Mesodermal cell (in vitro differentiated cells): ENCODE data around the gene TMEM43.
A peak's percentile ranks its signal among the peaks of the same experiment; 100 is the strongest.

Source experiments
- H3K27ac ChIP-seq: 2 replicates; pipeline ENCODE4 v1.7.0; 2013; ENCODE audit warnings: mild to moderate bottlenecking, low read depth, low read length, moderate library complexity; ENCODE audit not compliant: severe bottlenecking
- H3K36me3 ChIP-seq: 2 replicates; pipeline ENCODE4 v1.7.1; 2013; ENCODE audit warnings: mild to moderate bottlenecking, low read length, moderate library complexity; ENCODE audit not compliant: control insufficient read depth, insufficient read depth
- H3K4me1 ChIP-seq: one replicate; pipeline ENCODE4 v1.7.1; 2013; ENCODE audit warnings: mild to moderate bottlenecking, low read length; ENCODE audit not compliant: insufficient read depth, control insufficient read depth, poor library complexity, severe bottlenecking
- H3K4me3 ChIP-seq: 2 replicates; pipeline ENCODE4 v1.7.0; 2013; ENCODE audit warnings: low read length, control low read depth, mild to moderate bottlenecking; ENCODE audit not compliant: insufficient read depth, poor library complexity, severe bottlenecking; ENCODE audit errors: extremely low read depth
- H3K9me3 ChIP-seq: 2 replicates; pipeline ENCODE4 v1.7.1; 2013; ENCODE audit warnings: mild to moderate bottlenecking, low read length, moderate library complexity; ENCODE audit not compliant: control insufficient read depth
- WGBS, 2 experiments: methylation state at CpG; one replicate each; pipeline ENCODE4 v1.1.5; 2013; ENCODE audit warnings: missing lambda C conversion rate in 2 of 2; ENCODE audit not compliant: insufficient coverage in 2 of 2; 5-methylcytosine and 5-hydroxymethylcytosine counted together

Gene TMEM43

GRCh38 chr3:14179795-14180194 is 54.9 kb downstream of the TMEM43 start:
- WGBS, 2 experiments = 100% methylated on average over 1 of the region's 1 CpG; no CpG with 5 or more reads in 1 of the 2 experiments
- Histone ChIP-seq H3K27ac (no peak overlapping the region), H3K9me3 (no peaks in the 10 kb centered on the region), H3K4me1 (peaks cover 12% of the 10 kb centered on the region), H3K4me3 (peak overlapping the region; percentile 89), H3K36me3 (peaks cover 32% of the 10 kb centered on the region)

GRCh38 chr3:14181253-14181652 is 56.4 kb downstream of the TMEM43 start:
- Histone ChIP-seq H3K4me3 (no peak overlapping the region), H3K4me1 (peaks cover 7% of the 10 kb centered on the region), H3K9me3 (no peaks in the 10 kb centered on the region), H3K36me3 (peaks cover 45% of the 10 kb centered on the region), H3K27ac (no peak overlapping the region)
- WGBS, 2 experiments = no CpG with 5 or more reads among the region's 3 CpGs

GRCh38 chr3:14183015-14183577 is 58.2 kb downstream of the TMEM43 start:
- 75 to 100% methylated on average over 1 of the region's 2 CpGs for WGBS, 2 experiments

DNA sequence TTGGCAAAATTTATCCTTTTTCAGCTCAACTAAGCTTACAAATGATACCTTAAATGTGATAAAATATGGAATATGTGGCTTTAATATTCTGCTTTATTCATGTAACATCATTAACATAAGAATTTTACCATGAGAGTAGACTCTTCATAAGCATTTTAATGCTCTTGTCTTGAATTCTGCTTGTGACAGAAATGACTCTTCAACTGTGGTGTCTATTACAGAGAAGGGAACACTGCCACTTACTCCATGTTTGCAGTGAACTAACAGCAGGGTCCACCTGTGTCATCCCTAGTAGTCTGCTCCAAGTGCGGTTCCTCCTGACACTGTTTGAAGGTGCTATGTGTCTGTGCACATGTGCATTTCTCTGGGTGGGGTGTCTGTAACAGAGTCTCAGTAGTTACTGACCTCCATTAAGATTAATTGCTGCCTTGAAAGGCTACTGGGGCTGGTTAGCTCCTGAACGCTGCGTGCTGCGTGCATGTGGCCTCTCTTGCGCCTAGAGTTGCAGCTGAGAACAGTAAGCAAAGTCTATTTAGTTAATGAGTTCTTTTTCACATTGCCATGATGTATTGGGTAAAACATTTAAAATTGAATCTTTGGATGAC is 62.1 kb downstream of the TMEM43 start:
- Histone ChIP-seq H3K36me3 (peaks cover 60% of the 10 kb centered on the region), H3K27ac (no peak overlapping the region), H3K4me3 (no peak overlapping the region), H3K4me1 (no peaks in the 10 kb centered on the region), H3K9me3 (no peaks in the 10 kb centered on the region)
- 100% methylated on average over 4 to 5 of the region's 5 CpGs for WGBS, 2 experiments

More at GRCh38 chr3:14183015-14183577, 58.2 kb downstream of the TMEM43 start:
- Histone ChIP-seq H3K36me3 (peaks cover 59% of the 10 kb centered on the region), H3K4me1 (no peaks in the 10 kb centered on the region), H3K9me3 (no peaks in the 10 kb centered on the region), H3K4me3 (no peak overlapping the region), H3K27ac (no peak overlapping the region)

GRCh38 chr3:14188041-14188754 is 63.3 kb downstream of the TMEM43 start:
- peaks cover 49% of the 10 kb centered on the region for H3K36me3 ChIP-seq
- no peaks in the 10 kb centered on the region for H3K9me3 ChIP-seq
- 100% methylated on average over 1 of the region's 4 CpGs for WGBS, 2 experiments
- H3K4me1 ChIP-seq = no peaks in the 10 kb centered on the region
- H3K4me3 ChIP-seq = no peak overlapping the region
- no peak overlapping the region for H3K27ac ChIP-seq
